Fibroblast of lung (primary cell): ENCODE results near the gene DPM2.

Experiments used
- CTCF ChIP-seq, 2 donors: IDR thresholded peaks in 1 of 2; conservative IDR thresholded peaks in 1 of 2; 1 replicate in 1 of 2; 2 replicates in 1 of 2; pipeline ENCODE4 v1.5.1; 2011 to 2012; ENCODE audit warnings: low read length in 2 of 2, control low read depth in 1 of 2, inconsistent platforms in 1 of 2, low read depth in 1 of 2, mild to moderate bottlenecking in 1 of 2
- EZH2 ChIP-seq: IDR thresholded peaks from 2 replicates; pipeline ENCODE4 v1.5.1; 2012; ENCODE audit warnings: low read length, control low read depth, mild to moderate bottlenecking; ENCODE audit errors: missing control alignments

DNA sequence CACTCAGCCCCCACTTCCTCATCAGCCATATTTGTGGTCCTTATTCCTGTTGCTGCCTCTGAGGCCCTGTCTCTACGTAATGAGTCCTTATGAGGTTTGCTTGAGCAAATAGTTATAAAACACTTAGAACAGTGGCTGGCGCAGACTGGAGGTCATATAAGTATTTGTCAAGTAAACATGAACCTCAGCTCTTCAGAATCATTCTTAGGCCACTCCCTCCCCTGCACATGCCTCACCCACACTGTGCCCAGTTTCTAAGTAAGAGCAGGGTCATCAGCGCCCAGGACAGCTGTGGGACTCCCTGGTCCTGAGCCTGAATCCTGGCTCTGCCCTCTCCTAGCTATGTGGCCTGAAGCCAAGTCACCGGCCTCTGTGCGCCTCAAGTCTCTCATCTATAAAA lies 24.8 kb downstream of the DPM2 start:
- TF ChIP-seq EZH2: no peak
- no peak for TF ChIP-seq CTCF (conservative IDR thresholded peaks at IDR 0.05 in 1 of 2, IDR thresholded peaks at IDR 0.05 in 1 of 2; ENCODE audit: low read depth in 1 of 2, low read length in 2 of 2)
